Activated T-helper 17 cell treated with anti-CD3 and anti-CD28 coated beads, Interleukin-2, amount 50 U/mL, for 72 hours (primary cell): Measurements from ENCODE around the gene PRDM15. TPM values are rescaled to one million over a fixed set of nuclear protein-coding genes. Genes with fewer than 3 reads are reported as not detected.

Experiments
- ATAC-seq: fragments of 150-1000 bp; cut with Tn5 transposase; replicated peaks from 2 replicates; pipeline ENCODE4 v1.10.0; 2021; ENCODE audit warnings: mild to moderate bottlenecking, moderate library complexity
- H3K27ac Mint-ChIP-seq: one replicate; pipeline ENCODE4 v1.8.0; 2022; ENCODE audit warnings: mixed read lengths
- H3K27me3 Mint-ChIP-seq: one replicate; pipeline ENCODE4 v1.8.0; 2022; ENCODE audit warnings: mixed read lengths
- H3K36me3 Mint-ChIP-seq: one replicate; pipeline ENCODE4 v1.8.0; 2022; ENCODE audit warnings: low read depth, mild to moderate bottlenecking, mixed read lengths
- H3K4me1 Mint-ChIP-seq: one replicate; pipeline ENCODE4 v1.8.0; 2022; ENCODE audit warnings: mixed read lengths
- H3K4me3 Mint-ChIP-seq: one replicate; pipeline ENCODE4 v1.8.0; 2022; ENCODE audit warnings: mild to moderate bottlenecking, mixed read lengths
- H3K9me3 Mint-ChIP-seq: one replicate; pipeline ENCODE4 v1.8.0; 2022; ENCODE audit warnings: mixed read lengths
- total RNA-seq, 2 donors: library from RNA; stranded (reverse); gene quantifications; one replicate each; pipeline ENCODE4 v1.2.3, GENCODE V29; 2022

The PRDM15 gene
- total RNA-seq, 2 donors from 2014 or later: 17.1 to 17.6 TPM

DNA sequence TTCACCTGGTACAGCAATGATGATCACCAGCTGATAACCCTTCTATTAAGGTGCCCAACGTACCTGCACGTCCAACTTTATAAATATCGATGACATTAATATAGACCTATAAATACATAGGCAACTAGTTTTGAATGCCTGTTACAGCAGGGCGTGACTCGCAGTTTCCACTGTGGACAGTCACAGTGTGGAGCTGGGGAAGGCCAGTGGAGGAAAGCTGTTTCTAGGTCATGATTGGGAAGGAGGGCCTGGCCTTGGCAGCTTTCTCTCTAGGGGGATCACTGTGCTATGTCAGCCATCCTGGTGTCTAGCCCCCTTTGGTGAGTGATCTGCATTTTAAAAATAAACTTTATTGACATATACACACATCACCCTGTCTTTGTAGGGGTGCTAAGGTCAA, 4.4 kb upstream of the PRDM15 start:
- H3K27ac Mint-ChIP-seq: no peak overlapping the region
- no peak overlapping the region for H3K4me3 Mint-ChIP-seq
- no peak for ATAC-seq
- H3K36me3 Mint-ChIP-seq: no peaks in the 10 kb centered on the region
- no peaks in the 10 kb centered on the region for H3K9me3 Mint-ChIP-seq
- no peaks in the 10 kb centered on the region for H3K4me1 Mint-ChIP-seq
- H3K27me3 Mint-ChIP-seq: no peaks in the 10 kb centered on the region

DNA sequence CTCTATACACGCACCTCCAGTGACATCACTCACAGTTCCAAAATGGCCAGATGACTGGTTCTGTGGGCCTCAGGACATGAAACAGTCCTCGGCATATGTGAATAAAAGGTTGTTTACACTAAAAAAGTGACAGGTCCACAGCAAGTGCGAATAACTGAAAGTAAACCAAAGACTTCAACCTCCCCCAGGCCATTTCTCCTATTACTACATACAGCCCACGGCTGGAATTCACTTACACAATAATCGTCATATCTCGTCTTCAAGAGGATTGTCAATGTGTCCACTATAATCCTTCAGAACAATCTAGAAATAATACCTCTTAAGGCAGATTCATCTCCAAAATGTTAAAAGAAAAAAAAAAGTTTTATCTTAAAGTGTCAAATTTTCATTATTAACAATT, 1.9 kb upstream of the PRDM15 start:
- Mint-ChIP-seq H3K36me3 (peaks cover 13% of the 10 kb centered on the region), H3K27ac (no peak overlapping the region), H3K27me3 (no peaks in the 10 kb centered on the region), H3K4me1 (peaks cover 10% of the 10 kb centered on the region), H3K4me3 (no peak overlapping the region), H3K9me3 (no peaks in the 10 kb centered on the region)
- no peak for ATAC-seq

DNA sequence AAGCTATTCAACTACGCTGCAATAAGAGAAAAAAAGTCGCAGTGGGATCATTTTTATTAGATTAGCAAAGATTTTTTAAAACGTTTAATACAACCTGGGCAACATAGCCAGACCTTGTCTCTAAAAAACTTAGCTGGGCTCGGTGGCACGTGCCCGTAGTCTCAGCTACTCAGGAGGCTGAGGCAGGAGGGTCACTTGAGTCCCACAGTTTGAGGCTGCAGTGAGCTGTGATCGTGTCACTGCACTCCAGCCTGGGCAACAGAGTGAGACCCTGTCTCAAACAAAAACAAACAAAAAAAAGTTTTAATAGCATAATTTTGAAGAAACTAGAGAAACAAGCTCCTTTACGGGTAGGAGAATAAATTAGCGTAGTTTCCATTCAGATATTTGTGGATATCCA, 1.0 kb upstream of the PRDM15 start:
- no peaks in the 10 kb centered on the region for H3K27me3 Mint-ChIP-seq
- H3K4me1 Mint-ChIP-seq: peaks cover 17% of the 10 kb centered on the region
- ATAC-seq: no peak
- H3K9me3 Mint-ChIP-seq: no peaks in the 10 kb centered on the region
- peak overlapping the region; percentile 92 for H3K27ac Mint-ChIP-seq
- peaks cover 13% of the 10 kb centered on the region for H3K36me3 Mint-ChIP-seq
- peak overlapping the region; percentile 81 for H3K4me3 Mint-ChIP-seq

DNA sequence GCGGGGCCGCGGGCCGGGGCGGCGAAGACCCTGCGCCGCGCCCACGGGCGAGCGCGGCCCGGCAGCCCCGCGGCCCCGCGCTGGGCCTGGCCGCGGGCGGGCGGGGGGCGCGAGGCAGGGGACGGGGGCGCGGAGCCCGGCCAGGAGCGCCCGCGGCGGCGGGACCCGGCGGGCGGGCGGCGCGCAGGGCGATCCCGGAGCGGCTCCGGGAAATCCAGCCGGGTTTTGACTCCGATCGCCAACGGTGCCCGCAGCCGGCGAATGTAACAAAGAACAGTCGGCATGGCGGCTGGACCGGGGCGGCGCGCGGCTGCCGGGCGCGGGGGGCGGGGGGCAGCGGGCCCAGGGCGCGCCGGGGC, 334 bp downstream of the PRDM15 start:
- peak; percentile 62 for ATAC-seq
- Mint-ChIP-seq H3K4me1 (peaks cover 17% of the 10 kb centered on the region), H3K27ac (no peak overlapping the region), H3K4me3 (peak overlapping the region; percentile 74), H3K27me3 (no peaks in the 10 kb centered on the region), H3K36me3 (peaks cover 19% of the 10 kb centered on the region), H3K9me3 (no peaks in the 10 kb centered on the region)

DNA sequence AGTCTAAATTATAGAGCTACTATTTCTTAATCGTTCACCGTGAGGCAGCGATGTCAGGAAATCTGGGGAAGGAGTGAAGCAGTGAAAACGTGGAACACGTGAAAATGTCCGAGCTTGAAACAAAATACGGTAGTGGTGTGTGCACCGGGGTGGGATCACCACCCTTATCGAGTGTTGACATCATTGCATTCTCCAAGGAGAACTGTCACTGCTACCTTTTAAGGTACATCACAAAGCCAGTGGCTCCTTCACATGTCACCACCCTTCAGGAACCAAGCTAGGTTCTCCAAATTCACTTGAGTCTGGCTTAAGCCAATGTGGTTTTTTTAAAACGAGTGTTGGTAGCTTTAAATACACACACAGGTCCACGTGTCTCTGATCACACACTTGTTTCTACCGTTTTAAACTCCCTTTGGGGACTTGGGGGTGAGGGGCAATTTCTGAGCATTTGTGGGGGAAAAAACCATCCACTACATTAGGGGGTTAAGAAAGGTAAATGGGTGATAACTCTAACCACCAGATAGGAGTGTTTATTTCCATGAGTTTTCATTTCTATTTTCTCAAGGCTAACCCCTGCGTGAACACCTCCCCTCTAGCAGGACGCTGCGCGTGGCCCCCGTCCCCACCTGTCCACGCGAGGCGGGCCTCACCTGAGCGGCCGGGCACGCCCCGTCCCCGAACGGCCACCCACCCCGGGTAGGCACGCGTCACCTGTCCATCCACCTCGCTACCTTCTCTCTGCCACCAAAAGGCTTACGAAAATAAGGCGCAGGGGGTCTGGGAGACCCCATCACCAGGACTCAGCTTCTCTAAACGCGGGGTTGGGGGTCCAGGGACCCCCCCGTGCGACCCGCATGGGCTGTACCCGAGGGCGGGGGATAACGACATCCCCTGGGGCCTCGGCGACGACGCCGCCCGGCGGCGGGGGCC, 978 bp downstream of the PRDM15 start:
- Mint-ChIP-seq H3K4me3 (peak overlapping the region; percentile 74), H3K4me1 (peaks cover 17% of the 10 kb centered on the region), H3K9me3 (no peaks in the 10 kb centered on the region), H3K27ac (peak overlapping the region; percentile 73), H3K36me3 (peaks cover 25% of the 10 kb centered on the region), H3K27me3 (no peaks in the 10 kb centered on the region)
- peak; percentile 30 for ATAC-seq

DNA sequence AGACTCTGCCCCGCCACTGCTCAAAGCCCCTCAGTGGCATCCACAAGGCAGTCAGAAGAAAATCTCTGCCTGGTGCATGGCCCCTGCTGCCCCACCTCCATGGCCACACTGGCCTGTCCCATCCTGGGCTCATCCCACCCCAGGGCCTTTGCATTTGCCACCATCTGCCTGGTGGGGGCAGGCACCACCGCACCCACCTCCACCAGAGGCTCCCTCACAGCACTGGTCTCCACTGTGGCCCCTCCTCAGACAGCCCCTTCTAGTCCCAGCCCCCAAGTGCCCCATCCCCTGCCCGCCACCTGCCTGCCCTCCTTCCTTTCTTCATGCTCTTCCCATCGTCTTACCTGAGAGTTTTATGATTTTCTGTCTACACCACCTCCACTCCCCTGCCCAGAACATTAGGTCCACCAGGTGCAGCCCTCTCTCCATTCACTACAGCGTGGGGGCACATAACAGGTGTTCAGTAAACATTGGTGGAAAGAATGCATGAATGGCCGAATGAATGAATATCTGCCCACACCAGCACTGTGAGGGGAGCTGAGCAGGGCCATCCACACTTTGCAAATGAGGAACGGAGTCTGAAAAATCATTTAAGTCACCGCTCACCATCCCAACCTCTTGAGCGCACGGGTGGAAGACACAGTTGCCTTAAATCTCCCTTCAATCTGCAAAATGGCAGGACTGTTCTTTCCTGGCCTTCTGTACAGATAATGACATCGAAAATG, 2.1 kb downstream of the PRDM15 start:
- H3K4me3 Mint-ChIP-seq: peak overlapping the region; percentile 74
- no peaks in the 10 kb centered on the region for H3K9me3 Mint-ChIP-seq
- peak overlapping the region; percentile 73 for H3K27ac Mint-ChIP-seq
- no peak for ATAC-seq
- peaks cover 25% of the 10 kb centered on the region for H3K36me3 Mint-ChIP-seq
- H3K4me1 Mint-ChIP-seq: peaks cover 17% of the 10 kb centered on the region
- H3K27me3 Mint-ChIP-seq: no peaks in the 10 kb centered on the region

DNA sequence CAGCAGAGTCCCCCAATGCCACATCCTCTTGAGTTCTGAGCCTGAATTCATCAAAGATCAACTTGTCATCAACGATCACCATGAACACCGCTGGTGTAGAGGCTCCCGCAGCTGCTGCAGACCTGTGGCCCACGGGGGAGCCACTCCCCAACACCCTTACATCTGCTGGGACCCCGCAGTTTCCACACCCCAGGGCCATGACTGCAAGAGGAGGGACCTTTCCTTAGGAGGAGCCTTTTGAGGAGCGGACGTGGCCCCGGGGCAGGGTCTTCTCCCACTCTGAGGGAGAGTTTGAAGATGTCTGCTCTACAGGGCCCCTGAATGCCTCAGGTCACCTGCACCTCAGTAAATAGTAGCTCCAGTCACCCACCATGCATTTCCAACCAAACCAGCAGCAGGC, 2.7 kb downstream of the PRDM15 start:
- Mint-ChIP-seq H3K27me3 (no peaks in the 10 kb centered on the region), H3K27ac (no peak overlapping the region), H3K4me1 (peaks cover 17% of the 10 kb centered on the region), H3K4me3 (peak overlapping the region; percentile 74), H3K9me3 (no peaks in the 10 kb centered on the region), H3K36me3 (peaks cover 25% of the 10 kb centered on the region)
- no peak for ATAC-seq

DNA sequence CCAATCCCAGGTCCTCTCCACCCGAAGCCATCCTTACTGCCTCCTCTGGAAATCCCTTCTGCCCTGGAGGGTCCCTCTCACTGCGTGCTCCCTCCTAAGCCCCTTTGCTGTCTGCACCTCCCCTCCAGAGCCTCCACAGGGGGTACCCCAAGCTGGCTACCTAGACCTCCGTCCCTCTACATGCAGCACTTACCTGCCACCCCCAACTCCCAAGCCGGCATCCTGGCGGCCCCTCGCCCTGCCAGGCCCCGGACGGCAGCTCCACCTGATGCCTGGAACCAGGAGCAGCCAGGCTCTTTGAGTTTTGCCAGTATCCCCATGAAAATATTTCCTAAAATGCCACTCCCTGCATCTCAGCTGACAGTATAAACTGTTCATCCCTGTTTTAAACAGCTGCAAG, 4.1 kb downstream of the PRDM15 start:
- ATAC-seq: no peak
- H3K36me3 Mint-ChIP-seq: peaks cover 26% of the 10 kb centered on the region

DNA sequence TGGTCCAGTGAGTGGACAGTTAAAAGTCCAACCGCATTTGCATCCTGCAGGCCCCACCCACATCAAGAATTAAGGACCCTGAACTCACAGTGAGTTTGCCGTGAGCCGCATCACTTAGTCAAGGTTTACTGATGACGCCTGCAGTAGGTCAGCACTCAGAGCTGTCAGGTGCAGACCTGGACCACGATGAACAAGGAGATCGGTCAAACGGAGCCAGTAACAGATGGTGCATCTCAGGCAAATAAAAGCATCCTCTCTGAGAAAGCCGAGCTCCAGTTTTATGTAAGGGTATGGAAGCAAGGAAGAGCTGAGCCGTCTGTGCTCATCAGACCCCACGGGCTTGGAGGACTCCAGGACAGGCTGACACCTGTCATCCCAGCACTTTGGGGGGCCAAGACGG, 4.5 kb downstream of the PRDM15 start:
- H3K27ac Mint-ChIP-seq: no peak overlapping the region
- H3K36me3 Mint-ChIP-seq: peaks cover 31% of the 10 kb centered on the region
- H3K4me1 Mint-ChIP-seq: peaks cover 17% of the 10 kb centered on the region
- no peaks in the 10 kb centered on the region for H3K9me3 Mint-ChIP-seq
- H3K4me3 Mint-ChIP-seq: no peak overlapping the region
- H3K27me3 Mint-ChIP-seq: no peaks in the 10 kb centered on the region
- no peak for ATAC-seq

More for the DNA sequence above, 4.1 kb downstream of the PRDM15 start:
- H3K9me3 Mint-ChIP-seq: no peaks in the 10 kb centered on the region
- H3K27ac Mint-ChIP-seq: no peak overlapping the region
- H3K27me3 Mint-ChIP-seq: no peaks in the 10 kb centered on the region
- H3K4me3 Mint-ChIP-seq: no peak overlapping the region
- H3K4me1 Mint-ChIP-seq: peaks cover 17% of the 10 kb centered on the region

DNA sequence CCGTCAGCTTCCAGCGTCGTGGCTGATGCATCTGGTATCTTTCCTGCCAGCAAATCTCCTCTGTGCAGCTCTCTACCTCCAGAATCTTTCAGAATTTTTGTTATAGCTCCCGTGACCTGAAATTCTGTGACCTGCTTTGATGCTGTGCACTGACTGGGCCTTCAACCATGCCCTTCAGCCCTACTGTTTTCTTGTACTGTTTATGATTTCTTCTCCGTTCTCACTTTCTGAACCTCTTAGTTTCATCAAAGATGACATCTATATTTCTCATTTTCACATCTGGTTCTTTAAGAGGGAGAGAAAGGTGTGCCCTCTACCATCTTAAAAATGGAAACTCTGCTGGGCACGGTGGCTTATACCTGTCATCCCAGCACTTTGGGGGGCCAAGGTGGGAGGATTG, 5.7 kb downstream of the PRDM15 start:
- H3K36me3 Mint-ChIP-seq: peaks cover 32% of the 10 kb centered on the region
- no peaks in the 10 kb centered on the region for H3K27me3 Mint-ChIP-seq
- peaks cover 17% of the 10 kb centered on the region for H3K4me1 Mint-ChIP-seq
- H3K9me3 Mint-ChIP-seq: no peaks in the 10 kb centered on the region
- ATAC-seq: no peak
- no peak overlapping the region for H3K4me3 Mint-ChIP-seq
- H3K27ac Mint-ChIP-seq: no peak overlapping the region

DNA sequence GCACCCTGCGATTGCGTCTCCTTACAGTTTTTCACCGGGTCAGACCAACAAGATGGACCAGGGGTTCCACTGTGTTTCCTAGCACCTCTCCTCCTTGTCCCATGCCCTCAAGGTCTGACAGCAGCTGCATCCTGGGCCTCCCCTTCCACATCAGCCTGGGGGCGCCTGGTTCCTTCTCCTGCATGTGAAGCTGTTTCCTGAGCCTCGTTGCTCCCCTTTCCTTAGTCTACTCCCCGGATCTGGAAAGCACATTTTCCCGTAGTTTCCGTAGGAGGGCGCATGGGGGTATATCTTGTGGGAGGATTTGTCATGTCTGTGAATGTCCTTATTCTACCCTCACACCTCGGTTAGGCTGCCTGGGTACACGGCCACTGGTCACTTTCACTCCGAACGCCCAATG, 6.1 kb downstream of the PRDM15 start:
- no peaks in the 10 kb centered on the region for H3K9me3 Mint-ChIP-seq
- H3K36me3 Mint-ChIP-seq: peaks cover 30% of the 10 kb centered on the region
- H3K4me3 Mint-ChIP-seq: no peak overlapping the region
- peaks cover 17% of the 10 kb centered on the region for H3K4me1 Mint-ChIP-seq
- H3K27me3 Mint-ChIP-seq: no peaks in the 10 kb centered on the region
- ATAC-seq: no peak
- no peak overlapping the region for H3K27ac Mint-ChIP-seq

DNA sequence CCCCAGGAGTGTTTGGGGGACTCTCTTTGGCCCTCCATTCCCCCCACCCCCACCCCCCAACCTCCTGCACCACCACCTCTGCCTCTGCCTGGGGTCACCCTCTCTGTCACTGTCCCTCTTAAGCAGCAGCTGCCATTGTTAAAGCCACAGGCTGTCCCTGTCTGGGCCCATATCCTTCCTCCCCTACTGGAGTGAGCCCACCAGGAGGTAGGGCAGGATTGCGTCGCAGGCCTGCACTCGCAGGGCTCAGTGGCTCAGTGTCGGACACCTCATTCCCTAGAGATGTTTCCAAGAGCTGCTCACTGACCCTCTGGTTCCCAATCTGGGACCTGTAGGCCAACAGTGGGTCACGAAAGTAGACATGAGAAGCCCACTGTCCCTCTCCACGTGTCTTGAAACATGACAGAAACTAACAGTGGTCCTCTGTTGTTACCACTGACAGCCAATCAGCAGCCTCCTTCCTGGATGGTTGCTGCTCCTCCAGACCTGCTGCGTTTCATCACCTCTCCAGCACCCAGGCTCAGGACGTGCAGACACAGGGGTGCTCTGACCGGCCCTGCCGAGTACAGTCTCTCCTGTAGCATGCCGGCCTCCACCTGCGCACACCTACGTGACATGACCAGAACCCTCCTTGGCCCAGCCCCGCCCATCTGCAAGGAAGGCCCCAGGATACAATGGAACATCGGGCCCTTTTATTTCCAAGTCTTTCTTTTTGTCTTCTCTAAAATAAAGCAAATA, 7.7 kb downstream of the PRDM15 start:
- Mint-ChIP-seq H3K4me1 (peaks cover 6% of the 10 kb centered on the region), H3K4me3 (no peak overlapping the region), H3K36me3 (peaks cover 19% of the 10 kb centered on the region), H3K27me3 (no peaks in the 10 kb centered on the region), H3K9me3 (no peaks in the 10 kb centered on the region), H3K27ac (peak overlapping the region; percentile 36)
- ATAC-seq: no peak

DNA sequence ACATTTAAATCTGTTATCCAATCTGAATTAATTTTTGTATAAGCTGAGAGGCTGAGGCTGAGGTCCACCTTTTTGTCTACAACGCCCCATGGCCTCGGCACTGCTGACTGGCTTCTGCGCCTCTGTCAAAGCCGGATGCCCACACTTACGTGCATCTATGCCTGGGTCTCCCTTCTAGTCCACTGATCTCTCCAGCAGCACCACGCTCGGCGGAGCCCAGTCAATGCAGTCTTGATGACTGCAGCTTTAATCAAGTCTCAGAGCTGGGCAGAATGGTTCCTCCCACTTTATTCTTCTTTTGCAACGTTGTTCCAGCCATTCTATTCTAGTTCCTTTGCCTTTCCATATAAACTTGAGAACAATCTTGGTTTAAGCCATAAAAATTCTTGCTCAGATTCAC, 9.4 kb downstream of the PRDM15 start:
- Mint-ChIP-seq H3K27ac (no peak overlapping the region), H3K9me3 (no peaks in the 10 kb centered on the region), H3K4me3 (no peak overlapping the region), H3K36me3 (peaks cover 19% of the 10 kb centered on the region), H3K4me1 (peaks cover 9% of the 10 kb centered on the region), H3K27me3 (no peaks in the 10 kb centered on the region)
- no peak for ATAC-seq

DNA sequence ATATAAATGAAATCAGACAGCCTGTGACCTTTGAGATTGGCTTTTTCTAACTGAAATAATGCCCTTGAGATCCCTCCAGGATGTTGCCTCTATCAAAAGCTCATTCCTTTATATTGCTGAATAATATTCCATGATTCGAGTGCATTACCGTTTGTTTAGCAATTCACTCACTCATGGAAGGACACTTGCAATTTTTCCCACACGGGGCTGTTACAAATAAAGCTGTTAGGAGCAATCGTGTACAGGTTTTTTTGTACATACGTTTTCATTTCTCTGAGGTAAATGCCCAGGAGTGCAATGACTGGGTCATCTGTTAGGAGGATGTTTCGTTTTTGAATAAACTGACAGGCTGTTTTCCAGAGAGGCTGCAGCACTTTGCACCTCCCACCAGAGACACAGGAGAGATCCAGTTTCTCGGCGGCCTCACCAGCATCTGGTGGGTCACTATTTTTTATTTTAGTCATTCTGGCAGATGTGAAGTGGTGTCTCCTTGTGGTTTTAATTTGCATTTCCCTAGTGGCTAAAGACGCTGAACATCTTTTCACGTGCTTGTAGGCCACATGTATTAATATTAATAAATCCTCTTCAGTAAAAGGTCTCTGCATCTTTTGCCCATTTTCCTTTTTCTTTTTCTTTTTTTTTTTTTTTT, 11.0 kb downstream of the PRDM15 start:
- ATAC-seq: no peak

More for the DNA sequence above, 11.0 kb downstream of the PRDM15 start:
- Mint-ChIP-seq H3K9me3 (no peaks in the 10 kb centered on the region), H3K4me3 (no peak overlapping the region), H3K27me3 (no peaks in the 10 kb centered on the region), H3K27ac (no peak overlapping the region), H3K4me1 (peaks cover 9% of the 10 kb centered on the region), H3K36me3 (peaks cover 7% of the 10 kb centered on the region)
